Dendritic cell treated with granulocyte-macrophage colony-stimulating factor and Interleukin-4, amounts not matched to agents 40 ng/mL and 50 ng/mL, for 4 days (primary cell): ENCODE data around the gene KCNIP4.

Source experiments
- H3K27ac Mint-ChIP-seq: one replicate; pipeline ENCODE4 v1.8.0; 2022; ENCODE audit warnings: mild to moderate bottlenecking, mixed read lengths
- H3K27me3 Mint-ChIP-seq: one replicate; pipeline ENCODE4 v1.8.0; 2022; ENCODE audit warnings: mild to moderate bottlenecking, mixed read lengths
- H3K36me3 Mint-ChIP-seq: one replicate; pipeline ENCODE4 v1.8.0; 2022; ENCODE audit warnings: low read depth, mixed read lengths
- H3K4me1 Mint-ChIP-seq: one replicate; pipeline ENCODE4 v1.8.0; 2022; ENCODE audit warnings: low read depth, mixed read lengths
- H3K4me3 Mint-ChIP-seq: one replicate; pipeline ENCODE4 v1.8.0; 2022; ENCODE audit warnings: mild to moderate bottlenecking, moderate library complexity, mixed read lengths
- H3K9me3 Mint-ChIP-seq: one replicate; pipeline ENCODE4 v1.8.0; 2022; ENCODE audit warnings: mixed read lengths
- intact Hi-C: fragments of 100-400 bp; cut with micrococcal nuclease; formaldehyde crosslinking; loops from one replicate; pipeline ENCODE4 v1.15.0; 2022

KCNIP4 gene

GRCh38 chr4:20735931-20736330, 1212.6 kb downstream of the KCNIP4 start:
- H3K27me3 Mint-ChIP-seq = no peaks in the 10 kb centered on the region
- intact Hi-C loops = no loop called here
- peaks cover 44% of the 10 kb centered on the region for H3K9me3 Mint-ChIP-seq
- H3K27ac Mint-ChIP-seq = no peak overlapping the region
- no peaks in the 10 kb centered on the region for H3K4me1 Mint-ChIP-seq
- peaks cover 56% of the 10 kb centered on the region for H3K36me3 Mint-ChIP-seq
- no peak overlapping the region for H3K4me3 Mint-ChIP-seq

- intact Hi-C loops = no loop called here
- no peak overlapping the region for H3K4me3 Mint-ChIP-seq
- H3K4me1 Mint-ChIP-seq = no peaks in the 10 kb centered on the region
- H3K27ac Mint-ChIP-seq = no peak overlapping the region
- peaks cover 29% of the 10 kb centered on the region for H3K9me3 Mint-ChIP-seq
- H3K27me3 Mint-ChIP-seq = no peaks in the 10 kb centered on the region
- H3K36me3 Mint-ChIP-seq = peaks cover 51% of the 10 kb centered on the region
Observed at GRCh38 chr4:20724915-20725314, 1223.7 kb downstream of the KCNIP4 start.

- no peak overlapping the region for H3K4me3 Mint-ChIP-seq
- no peaks in the 10 kb centered on the region for H3K27me3 Mint-ChIP-seq
- no peaks in the 10 kb centered on the region for H3K4me1 Mint-ChIP-seq
- no peak overlapping the region for H3K27ac Mint-ChIP-seq
- H3K36me3 Mint-ChIP-seq = peaks cover 65% of the 10 kb centered on the region
- H3K9me3 Mint-ChIP-seq = peaks cover 42% of the 10 kb centered on the region
- intact Hi-C loops = no loop called here
Observed at GRCh38 chr4:20723463-20723862, 1225.1 kb downstream of the KCNIP4 start.

- Mint-ChIP-seq H3K36me3 (peaks cover 70% of the 10 kb centered on the region), H3K27ac (no peak overlapping the region), H3K4me3 (no peak overlapping the region), H3K4me1 (no peaks in the 10 kb centered on the region), H3K9me3 (peaks cover 42% of the 10 kb centered on the region), H3K27me3 (no peaks in the 10 kb centered on the region)
- intact Hi-C loops = no loop called here
Observed at GRCh38 chr4:20723019-20723418, 1225.6 kb downstream of the KCNIP4 start.

- Mint-ChIP-seq H3K36me3 (peaks cover 57% of the 10 kb centered on the region), H3K27ac (no peak overlapping the region), H3K9me3 (peaks cover 4% of the 10 kb centered on the region), H3K27me3 (no peaks in the 10 kb centered on the region), H3K4me3 (no peak overlapping the region), H3K4me1 (no peaks in the 10 kb centered on the region)
- intact Hi-C loops = no loop called here
Observed at GRCh38 chr4:20711335-20711734, 1237.2 kb downstream of the KCNIP4 start.

- Mint-ChIP-seq H3K27ac (peak within 1 kb of the TSS; percentile 93), H3K27me3 (no peaks in the 10 kb centered on the region), H3K9me3 (no peaks in the 10 kb centered on the region), H3K4me1 (peaks cover 34% of the 10 kb centered on the region), H3K4me3 (peak within 1 kb of the TSS; percentile 90), H3K36me3 (peaks cover 18% of the 10 kb centered on the region)
- intact Hi-C loops = loop anchor here (5.0 kb wide), 1 partner anchor 73 kb away; no protein-coding TSS in a partner anchor
Observed at GRCh38 chr4:20700007-20700761, 1248.4 kb downstream of the KCNIP4 start, which contains the start of gene PACRGL. Gene PACRGL (plus strand): TSS chr4:20700458. CDS start chr4:20704482, 4,024 bp downstream.

- no peak overlapping the region for H3K27ac Mint-ChIP-seq
- H3K4me1 Mint-ChIP-seq = peaks cover 34% of the 10 kb centered on the region
- intact Hi-C loops = no loop called here
- H3K9me3 Mint-ChIP-seq = no peaks in the 10 kb centered on the region
- peaks cover 6% of the 10 kb centered on the region for H3K36me3 Mint-ChIP-seq
- H3K4me3 Mint-ChIP-seq = no peak overlapping the region
- H3K27me3 Mint-ChIP-seq = no peaks in the 10 kb centered on the region
Observed at GRCh38 chr4:20698820-20699219, 1249.8 kb downstream of the KCNIP4 start.

GRCh38 chr4:20698382-20698781, 1250.2 kb downstream of the KCNIP4 start:
- H3K4me1 Mint-ChIP-seq = peaks cover 34% of the 10 kb centered on the region
- H3K9me3 Mint-ChIP-seq = no peaks in the 10 kb centered on the region
- no peak overlapping the region for H3K4me3 Mint-ChIP-seq
- peaks cover 6% of the 10 kb centered on the region for H3K36me3 Mint-ChIP-seq
- no peaks in the 10 kb centered on the region for H3K27me3 Mint-ChIP-seq
- intact Hi-C loops = no loop called here
- no peak overlapping the region for H3K27ac Mint-ChIP-seq

GRCh38 chr4:20696815-20697214, 1251.8 kb downstream of the KCNIP4 start:
- no peaks in the 10 kb centered on the region for H3K9me3 Mint-ChIP-seq
- peaks cover 6% of the 10 kb centered on the region for H3K36me3 Mint-ChIP-seq
- H3K27ac Mint-ChIP-seq = no peak overlapping the region
- H3K4me3 Mint-ChIP-seq = no peak overlapping the region
- intact Hi-C loops = no loop called here
- peaks cover 24% of the 10 kb centered on the region for H3K4me1 Mint-ChIP-seq
- H3K27me3 Mint-ChIP-seq = no peaks in the 10 kb centered on the region

- Mint-ChIP-seq H3K9me3 (no peaks in the 10 kb centered on the region), H3K36me3 (no peaks in the 10 kb centered on the region), H3K27ac (no peak overlapping the region), H3K4me3 (no peak overlapping the region), H3K4me1 (no peaks in the 10 kb centered on the region), H3K27me3 (peaks cover 2% of the 10 kb centered on the region)
- intact Hi-C loops = loop anchor here (5.0 kb wide), 1 partner anchor 1466 kb away; no protein-coding TSS in a partner anchor
Observed at GRCh38 chr4:20687864-20688263, 1260.7 kb downstream of the KCNIP4 start.

- H3K9me3 Mint-ChIP-seq = no peaks in the 10 kb centered on the region
- H3K27me3 Mint-ChIP-seq = peaks cover 9% of the 10 kb centered on the region
- no peak overlapping the region for H3K4me3 Mint-ChIP-seq
- intact Hi-C loops = loop anchor here (1.0 to 5.0 kb wide), 2 partner anchors 263 to 1463 kb away; no protein-coding TSS in a partner anchor
- H3K4me1 Mint-ChIP-seq = no peaks in the 10 kb centered on the region
- H3K36me3 Mint-ChIP-seq = no peaks in the 10 kb centered on the region
- no peak overlapping the region for H3K27ac Mint-ChIP-seq
Observed at GRCh38 chr4:20684852-20685763, 1263.5 kb downstream of the KCNIP4 start.

- no peaks in the 10 kb centered on the region for H3K36me3 Mint-ChIP-seq
- H3K27me3 Mint-ChIP-seq = peaks cover 10% of the 10 kb centered on the region
- no peaks in the 10 kb centered on the region for H3K9me3 Mint-ChIP-seq
- intact Hi-C loops = no loop called here
- H3K4me1 Mint-ChIP-seq = no peaks in the 10 kb centered on the region
- no peak overlapping the region for H3K27ac Mint-ChIP-seq
- H3K4me3 Mint-ChIP-seq = no peak overlapping the region
Observed at GRCh38 chr4:20683766-20684165, 1264.8 kb downstream of the KCNIP4 start.

- Mint-ChIP-seq H3K36me3 (no peaks in the 10 kb centered on the region), H3K4me3 (no peak overlapping the region), H3K9me3 (no peaks in the 10 kb centered on the region), H3K27ac (no peak overlapping the region), H3K27me3 (peaks cover 11% of the 10 kb centered on the region), H3K4me1 (no peaks in the 10 kb centered on the region)
- intact Hi-C loops = no loop called here
Observed at GRCh38 chr4:20682853-20683252, 1265.7 kb downstream of the KCNIP4 start.

GRCh38 chr4:20681271-20681670, 1267.3 kb downstream of the KCNIP4 start:
- Mint-ChIP-seq H3K27me3 (peaks cover 11% of the 10 kb centered on the region), H3K27ac (no peak overlapping the region)

More at GRCh38 chr4:20681271-20681670, 1267.3 kb downstream of the KCNIP4 start:
- intact Hi-C loops = no loop called here
- Mint-ChIP-seq H3K9me3 (no peaks in the 10 kb centered on the region), H3K36me3 (no peaks in the 10 kb centered on the region), H3K4me1 (no peaks in the 10 kb centered on the region), H3K4me3 (no peak overlapping the region)
